CD4-positive, alpha-beta T cell treated with Interferon gamma for 1 hour (primary cell): ENCODE data around the gene PLSCR1.
"Not testable (repeated sequence)": the region's sequence is repeated elsewhere in the genome, so short reads cannot be mapped to it uniquely, and the experiment has no call there.

Experiments used
- DNase-seq: peaks from one replicate; pipeline ENCODE4 v3.0.0-alpha.2; 2020

PLSCR1 gene

DNA sequence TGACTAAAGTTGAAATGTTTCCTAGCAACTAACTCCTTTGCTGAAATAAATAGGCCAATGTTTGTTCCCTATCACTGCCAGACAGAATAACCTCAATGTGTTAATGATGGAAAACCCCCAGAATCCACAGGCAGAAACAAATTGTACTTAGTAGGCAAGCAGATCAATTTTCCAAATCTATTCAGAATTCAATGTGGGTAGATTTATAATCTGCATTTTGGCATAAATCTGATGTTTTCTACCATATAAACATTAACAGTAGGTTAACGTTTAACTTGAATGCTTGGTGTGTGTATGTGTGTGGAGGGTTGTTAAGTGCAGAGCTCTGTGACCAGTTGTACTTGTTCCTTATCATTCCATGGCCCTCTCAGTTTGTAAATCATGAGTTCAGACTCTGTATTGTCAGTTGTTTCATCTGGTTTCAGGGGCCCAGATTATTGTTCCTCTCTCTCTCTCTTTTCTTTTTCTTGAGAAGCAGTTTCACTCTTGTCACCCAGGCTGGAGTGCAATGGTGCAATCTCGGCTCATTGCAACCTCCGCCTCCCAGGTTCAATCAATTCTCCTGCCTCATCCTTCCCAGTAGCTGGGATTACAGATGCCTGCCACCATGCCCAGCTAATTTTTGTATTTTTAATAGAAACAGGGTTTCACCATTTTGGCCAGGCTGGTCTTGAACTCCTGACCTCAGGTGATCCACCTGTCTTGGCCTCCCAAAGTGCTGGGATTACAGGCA lies 32.8 kb downstream of the PLSCR1 start:
- no peak for DNase-seq

DNA sequence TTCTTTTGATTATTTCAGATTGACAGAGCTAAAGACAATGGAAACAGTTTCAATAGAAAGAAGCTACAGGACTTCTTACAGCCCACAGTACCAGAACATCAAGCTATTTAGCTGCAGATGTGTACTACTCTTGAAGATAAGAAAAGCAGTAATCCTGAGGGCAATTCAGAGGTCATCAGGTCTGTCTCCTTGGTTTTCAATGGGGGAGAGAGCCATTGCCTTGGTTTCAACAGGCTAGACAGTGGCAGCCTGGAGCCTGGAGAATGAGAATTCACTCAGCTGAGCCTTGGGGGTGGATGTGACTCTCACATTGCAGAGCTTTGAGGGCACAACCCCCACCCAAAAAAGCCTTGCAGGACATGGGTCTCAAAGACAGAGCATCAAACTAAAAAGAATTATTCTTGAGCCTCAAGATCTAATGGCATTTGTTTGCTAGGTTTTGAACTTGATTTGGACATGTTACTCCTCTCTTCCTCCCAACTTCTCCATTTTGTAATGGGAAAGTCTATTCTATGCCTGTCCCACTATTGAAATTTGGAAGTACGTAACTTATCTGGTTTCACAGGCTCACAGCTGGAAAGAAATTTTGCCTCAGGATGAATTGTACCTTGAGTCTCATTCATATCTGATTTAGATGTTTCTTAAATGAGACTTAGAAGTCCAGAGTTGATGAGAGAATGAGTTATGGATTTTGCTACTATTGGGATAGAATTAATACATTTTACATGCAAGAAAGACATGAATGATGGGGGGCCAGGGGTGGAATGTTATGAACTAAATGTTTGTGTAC lies 36.9 kb downstream of the PLSCR1 start:
- no peak for DNase-seq

DNA sequence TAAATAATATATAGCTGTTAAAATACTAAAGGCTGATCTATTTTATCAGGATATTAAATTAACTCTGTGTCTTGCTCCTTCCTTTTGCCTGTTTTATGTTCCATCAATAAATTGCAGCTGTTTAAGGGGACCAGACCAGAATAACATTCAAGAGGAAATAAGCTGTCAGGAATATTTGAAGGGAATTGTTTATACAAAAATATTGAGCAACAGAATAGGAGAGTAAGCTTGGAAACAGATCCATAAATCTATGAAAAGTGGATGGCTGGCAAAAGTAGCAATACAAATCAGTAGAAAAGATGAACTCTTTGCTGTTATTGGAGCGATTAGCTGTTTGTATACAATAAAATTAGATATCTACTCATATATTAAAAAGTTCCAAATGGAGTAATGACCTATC lies 38.9 kb downstream of the PLSCR1 start:
- no peak for DNase-seq

DNA sequence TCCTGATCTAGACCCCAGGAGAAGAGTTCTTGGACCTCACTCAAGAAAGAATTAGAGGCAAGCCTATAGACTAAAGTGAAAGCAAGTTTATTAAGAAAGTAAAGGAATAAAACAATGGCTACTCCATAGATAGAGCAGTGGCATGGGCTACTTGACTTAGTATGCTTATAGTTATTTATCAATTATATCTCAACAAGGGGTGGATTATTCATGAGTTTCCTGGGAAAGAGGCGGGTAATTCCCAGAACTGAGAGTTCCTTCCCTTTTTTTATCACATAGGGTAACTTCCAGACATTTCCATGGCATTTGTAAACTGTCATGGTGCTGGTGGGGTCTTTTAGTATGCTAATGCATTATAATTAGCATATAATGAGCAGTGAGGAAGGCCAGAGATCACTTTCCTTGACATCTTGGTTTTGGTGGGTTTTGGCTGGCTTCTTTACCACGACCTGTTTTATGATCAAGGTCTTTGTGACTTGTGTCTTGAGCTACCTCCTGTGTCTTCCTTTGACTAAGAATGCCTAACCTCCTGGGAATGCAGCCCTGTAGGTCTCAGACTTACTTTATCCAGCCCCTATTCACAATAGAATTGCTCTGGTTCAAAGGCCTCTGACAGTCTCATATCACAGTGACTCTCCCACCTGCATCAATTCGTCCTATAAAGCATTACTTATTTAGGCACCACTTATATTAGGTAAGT lies 39.8 kb downstream of the PLSCR1 start:
- DNase-seq: no peak

DNA sequence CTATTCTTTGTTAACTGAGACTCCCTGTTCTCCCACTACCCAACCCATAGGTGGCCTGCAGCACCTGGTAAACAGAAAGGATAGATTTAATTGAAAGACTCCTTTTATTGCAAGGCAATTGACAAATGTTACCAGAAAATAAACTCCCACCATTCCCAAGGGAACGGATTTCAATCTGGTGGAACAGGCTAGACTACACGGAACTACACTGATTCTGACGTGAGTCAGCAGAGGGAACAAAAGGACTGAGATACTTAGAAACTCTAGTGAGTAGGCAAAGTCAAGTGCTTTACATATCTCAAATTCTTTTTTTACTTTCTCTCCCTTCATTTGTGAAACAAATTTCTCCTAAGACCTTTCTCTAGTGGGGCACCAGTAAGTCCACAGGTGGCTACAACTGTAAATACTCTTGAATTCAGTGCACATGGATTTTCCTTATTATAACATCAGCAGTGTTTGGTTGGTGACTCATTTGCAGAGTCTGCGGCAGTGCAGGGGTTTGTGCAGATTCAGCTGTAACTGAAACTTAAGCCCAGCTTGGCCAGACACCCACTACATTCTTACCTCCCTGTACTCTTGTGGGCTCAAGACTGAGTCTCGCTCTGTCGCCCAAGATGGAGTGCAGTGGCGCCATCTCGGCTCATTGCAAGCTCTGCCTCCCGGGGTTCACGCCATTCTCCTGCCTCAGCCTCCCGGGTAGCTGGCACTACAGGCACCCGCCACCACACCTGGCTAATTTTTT lies 40.8 kb downstream of the PLSCR1 start:
- no peak for DNase-seq

DNA sequence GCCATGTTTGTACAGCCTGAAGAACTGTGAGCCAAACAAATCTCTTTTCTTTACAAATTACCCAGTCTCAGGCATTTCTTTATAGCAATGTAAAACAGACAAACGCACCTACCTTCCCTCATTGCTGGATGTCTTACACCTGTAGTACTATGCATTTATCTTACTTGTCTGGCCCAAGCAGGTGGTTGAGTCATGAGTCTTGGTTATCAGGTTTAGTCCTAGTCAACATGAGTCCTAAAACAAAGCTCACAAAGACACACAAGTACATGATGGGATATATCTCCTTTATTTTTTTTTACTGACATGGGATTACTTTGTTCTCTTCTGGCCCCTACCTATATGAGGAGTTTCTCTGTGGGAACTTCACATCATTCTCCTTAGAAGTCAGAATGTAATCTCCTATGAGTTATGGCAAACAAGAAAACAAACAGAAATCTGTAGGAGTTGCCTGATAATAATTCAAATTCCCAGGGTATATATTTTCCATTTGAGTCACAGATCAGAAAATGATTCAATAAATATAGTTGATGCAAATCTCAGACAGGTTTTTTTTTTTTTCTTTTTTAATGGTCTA lies 41.4 kb downstream of the PLSCR1 start:
- no peak for DNase-seq

DNA sequence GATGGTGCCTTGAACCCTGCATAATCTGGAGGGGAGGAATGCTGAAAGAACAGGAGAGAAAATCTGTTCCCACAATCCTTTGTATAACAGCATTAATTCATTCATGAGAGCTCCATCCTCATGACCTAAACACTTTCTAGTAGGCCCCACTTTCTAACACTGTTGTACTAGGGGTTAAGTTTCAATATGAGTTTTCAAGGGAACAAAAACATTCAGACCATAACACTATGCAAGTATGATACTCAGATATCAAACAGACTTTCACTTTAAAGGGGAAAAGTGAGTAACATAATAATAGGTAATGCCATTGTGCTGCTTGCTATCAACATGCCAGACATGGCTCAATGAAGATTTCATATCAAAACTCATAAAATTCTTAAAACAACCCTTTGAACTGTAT lies 42.7 kb downstream of the PLSCR1 start:
- no peak for DNase-seq

DNA sequence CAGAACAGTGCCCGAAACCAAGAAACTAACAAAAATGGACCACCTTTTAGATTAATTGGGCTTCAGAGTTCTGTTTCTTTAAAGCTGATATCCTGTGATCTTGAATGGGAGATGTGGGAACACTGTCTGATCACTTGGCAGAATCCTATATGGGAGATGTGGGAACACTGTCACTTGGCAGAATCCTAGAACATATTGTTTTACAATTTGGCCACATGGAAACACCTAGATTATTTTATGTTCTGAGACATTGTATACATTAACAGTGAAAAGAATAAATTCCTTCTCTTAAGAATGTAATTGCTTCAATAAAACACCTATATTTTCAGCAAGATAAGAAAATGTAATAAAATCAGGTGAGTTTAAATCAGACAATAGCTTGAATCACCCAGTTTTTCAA lies 44.7 kb downstream of the PLSCR1 start:
- no peak for DNase-seq

DNA sequence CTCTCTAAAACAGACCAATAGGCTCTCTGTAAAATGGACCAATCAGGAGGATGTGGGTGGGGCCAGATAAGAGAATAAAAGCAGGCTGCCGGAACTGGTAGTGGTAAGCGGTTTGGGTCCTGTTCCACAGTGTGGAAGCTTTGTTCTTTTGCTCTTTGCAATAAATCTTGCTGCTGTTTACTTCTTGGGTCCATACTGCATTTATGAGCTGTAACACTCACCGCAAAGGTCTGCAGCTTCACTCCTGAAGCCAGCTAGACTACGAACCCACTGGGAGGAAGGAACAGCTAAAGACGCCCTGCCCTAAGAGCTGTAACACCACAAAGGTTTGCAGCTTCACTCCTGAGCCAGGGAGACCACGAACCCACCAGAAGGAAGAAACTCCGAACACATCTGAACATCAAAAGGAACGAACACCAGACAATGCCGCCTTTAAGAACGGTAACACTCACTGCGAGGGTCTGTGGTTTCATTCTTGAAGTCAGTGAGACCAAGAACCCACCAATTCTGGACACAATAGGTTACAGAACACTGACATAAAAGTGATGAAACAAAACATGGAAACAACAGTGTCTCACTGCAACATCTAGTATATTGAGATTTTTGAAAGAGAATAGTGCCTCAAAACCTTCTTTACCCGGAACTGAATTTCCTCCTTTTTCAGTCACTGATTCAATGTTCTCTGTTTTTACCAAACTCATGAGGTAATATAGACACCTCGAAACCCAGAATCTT lies 46.2 kb downstream of the PLSCR1 start:
- peak; percentile 40 for DNase-seq

DNA sequence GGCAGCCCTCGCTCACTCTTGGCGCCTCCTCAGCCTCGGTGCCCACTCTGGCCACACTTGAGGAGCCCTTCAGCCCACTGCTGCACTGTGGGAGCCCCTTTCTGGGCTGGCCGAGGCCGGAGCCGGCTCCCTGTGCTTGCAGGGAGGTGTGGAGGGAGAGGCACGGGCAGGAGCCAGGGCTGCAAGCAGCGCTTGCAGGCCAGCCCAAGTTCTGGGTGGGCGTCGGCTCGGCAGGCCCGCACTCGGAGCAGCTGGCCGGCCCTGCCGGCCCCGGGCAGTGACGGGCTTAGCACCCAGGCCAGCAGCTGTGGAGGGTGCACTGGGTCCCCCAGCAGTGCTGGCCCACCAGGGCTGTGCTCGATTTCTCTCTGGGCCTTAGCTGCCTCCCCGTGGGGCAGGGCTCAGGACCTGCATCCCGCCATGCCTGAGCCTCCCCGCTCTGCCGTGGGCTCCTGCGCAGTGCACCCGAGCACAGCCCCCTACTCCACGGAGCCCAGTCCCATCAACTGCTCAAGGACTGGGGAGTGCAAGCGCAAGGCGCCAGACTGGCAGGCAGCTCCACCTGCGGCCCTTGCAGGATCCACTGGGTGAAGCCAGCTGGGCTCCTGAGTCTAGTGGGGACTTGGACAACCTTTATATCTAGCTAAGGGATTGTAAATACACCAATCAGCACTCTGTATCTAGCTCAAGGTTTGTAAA lies 47.1 kb downstream of the PLSCR1 start:
- DNase-seq: not testable (repeated sequence)

DNA sequence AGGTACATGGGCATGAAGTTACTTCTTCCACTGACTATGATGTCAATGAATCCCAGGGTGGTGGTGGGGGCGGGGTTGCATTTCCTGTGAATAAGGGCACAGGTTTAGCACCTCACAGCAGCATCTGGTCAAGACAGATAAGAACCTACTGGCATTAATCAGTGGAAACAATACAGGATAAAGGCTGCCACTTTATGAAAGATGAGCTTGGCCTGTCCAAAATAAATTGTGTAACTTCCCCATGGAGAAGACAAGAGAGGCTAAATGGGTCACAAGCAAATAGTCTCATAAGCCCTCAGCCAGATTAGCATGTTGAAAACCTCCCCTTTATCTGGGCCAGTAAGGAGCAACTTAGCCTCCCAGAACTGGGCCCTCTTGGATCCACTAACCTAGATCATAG lies 47.7 kb downstream of the PLSCR1 start:
- no peak for DNase-seq

DNA sequence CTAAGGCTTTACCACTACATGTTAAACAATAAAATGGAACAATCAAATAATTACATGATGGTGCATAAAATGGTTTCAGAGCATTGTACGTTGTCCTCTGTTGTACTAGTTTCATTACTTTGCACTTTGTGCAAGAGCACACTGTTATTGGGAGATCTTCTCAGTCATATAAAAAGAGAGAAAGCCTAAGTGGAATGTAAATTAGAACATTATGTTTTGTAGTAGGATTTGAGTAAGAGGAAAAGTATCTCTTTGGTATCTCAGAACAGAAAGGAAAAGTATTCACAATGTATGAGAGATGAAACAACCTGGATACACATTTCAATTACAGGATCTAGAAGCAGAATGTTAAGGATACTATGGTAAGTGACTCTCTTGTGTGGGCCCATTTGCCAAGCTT lies 48.2 kb downstream of the PLSCR1 start:
- no peak for DNase-seq

DNA sequence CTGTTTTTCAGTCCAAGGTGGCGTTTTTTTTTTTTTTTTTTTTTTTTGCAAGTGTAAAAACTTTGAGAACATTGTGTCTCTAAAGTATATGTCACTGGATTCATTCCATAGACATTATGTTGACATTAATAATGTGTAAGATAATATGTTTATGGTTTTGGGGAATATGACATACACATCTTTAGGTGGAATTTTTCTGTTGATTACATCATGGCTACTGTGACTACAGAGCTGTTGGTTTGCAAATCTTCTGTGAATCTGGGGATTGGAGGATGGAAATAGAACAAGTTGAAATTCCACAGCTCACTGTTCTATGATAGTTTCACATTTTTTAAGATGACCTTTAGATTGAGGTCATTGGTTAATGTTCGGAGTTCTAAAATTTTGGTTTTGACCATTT lies 50.6 kb downstream of the PLSCR1 start:
- no peak for DNase-seq

DNA sequence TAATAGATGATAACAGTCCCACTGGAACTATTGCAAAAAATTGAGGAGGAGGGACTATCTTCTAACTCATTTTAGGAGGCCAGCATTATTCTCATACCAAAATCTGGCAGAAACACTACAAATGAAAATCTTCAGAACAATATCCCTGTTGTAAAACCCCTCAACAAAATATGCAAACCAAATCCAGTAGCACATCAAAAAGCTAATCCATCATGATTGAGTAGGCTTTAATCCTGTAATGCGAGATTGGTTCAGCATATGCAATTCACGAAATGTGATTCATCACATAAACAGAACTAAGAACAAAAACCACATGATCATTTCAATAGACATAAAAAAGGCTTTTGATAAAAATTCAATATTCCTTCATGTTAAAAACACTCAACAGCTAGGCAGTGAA lies 51.2 kb downstream of the PLSCR1 start:
- DNase-seq: no peak

DNA sequence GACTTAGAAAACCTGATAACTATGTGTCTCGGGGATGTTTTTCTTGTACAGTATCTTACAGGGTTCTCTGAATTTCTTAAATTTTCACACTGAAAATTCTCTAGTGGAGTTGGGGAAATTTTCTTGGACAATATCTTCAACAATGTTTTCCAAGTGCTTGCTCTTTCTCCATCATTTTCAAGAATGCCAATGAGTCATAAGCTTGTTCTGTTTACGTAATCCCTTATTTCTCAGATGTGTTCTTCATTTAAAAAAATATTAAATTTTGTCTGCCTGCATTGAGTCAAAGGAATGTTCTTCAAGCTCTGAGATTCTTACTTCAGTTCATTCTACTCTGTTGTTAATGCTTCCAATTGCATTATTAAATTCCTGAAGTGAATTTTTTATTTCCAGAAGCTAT lies 53.1 kb downstream of the PLSCR1 start:
- no peak for DNase-seq

DNA sequence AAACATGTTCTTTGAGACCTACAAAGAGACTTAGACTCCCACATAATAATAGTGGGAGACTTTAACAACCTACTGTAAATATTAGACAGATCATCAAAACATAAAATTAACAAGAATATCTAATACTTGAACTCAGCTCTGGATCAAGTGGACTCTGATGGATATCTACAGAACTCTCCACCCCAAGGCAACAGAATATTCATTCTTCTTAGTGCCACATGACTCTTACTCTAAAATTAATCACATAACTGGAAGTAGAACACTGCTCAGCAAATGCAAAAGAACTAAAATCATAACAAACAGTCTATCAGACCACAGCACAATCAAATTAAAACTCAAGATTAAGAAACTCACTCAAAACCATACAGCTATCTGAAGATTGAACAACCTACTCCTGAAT lies 59.1 kb downstream of the PLSCR1 start:
- DNase-seq: no peak

DNA sequence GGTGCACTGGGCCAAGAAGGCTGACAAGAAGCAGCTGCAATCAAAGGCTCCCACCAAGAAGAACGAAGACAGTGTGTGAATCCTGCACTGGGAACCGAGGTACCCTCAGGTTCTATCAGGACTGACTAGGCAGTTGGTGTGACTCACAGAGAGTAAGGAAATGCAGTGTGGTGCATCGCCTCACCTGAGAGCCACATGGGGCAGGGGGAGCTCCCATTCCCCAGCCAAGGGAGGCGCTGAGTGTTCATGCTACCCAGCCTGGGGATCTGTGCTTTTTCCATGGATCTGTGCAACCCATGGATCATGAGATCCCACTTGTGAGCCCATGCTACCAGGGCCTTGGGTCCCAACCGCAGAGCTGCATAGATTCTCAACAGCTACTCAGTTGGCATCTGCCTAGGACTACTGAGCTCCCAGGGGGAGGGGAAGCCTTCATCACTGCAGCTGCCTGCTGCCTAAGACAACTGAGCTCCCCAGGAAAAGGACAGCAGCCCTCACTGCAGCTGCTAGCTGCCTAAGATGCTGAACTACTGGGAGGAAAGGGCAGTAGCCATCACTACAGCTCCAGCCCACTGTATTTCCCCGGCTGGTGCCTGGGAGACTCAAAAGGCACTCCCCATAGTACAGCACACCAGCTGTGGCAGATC lies 68.2 kb downstream of the PLSCR1 start:
- no peak for DNase-seq

DNA sequence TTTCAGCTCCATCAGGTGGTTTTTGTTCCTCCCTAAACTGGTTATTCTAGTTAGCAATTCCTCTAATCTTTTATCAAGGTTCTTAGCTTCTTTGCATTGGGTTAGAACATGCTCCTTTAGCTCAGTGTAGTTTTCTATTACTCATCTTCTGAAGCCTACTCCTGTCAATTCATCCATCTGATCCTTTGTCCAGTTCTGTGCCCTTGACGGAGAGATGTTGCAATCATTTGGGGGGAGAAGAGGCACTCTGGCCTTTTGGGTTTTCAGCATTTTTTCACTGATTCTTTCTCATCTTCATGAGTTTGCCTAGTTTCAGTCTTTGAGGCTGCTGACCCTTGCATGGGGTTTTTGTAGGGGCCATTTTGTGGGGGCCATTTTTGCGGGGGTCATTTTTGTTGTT lies 69.4 kb downstream of the PLSCR1 start:
- not testable (repeated sequence) for DNase-seq

DNA sequence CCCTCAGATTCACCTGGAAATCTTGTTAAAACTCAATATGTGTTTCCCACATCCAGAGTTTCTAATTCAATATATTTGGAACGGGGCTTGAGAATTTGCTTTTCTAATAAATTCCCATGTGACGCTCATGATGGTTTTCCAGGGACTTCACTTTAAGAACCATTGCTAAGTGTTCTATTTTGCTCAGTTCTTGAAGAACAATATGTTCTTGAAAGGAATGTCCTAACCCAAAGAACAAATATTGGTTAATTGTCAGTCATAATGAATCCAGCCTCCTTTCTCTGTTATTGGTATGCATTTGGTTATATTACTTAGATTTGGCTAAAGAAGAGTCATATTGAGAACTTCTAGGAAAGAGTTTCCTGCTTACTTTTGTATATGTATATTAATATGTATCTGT lies 70.7 kb downstream of the PLSCR1 start:
- DNase-seq: no peak

DNA sequence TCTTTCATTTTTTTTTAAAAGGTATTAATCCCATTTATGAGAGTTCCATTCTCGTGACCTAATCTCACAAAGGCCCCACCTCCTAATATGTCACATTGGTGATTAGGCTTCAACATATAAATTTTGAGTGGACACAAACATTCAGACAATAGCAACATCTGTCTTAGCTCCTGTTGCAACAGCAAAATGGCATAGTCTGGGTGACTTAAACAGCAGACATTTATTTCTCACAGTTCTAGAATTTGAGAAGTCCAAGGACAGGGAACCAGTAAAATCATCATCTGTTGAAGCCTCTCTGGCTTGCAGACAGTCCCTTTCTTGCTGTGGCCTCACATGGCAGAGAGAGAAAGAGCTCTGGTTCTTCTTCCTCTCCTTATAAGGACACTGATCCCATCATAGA lies 71.8 kb downstream of the PLSCR1 start:
- DNase-seq: no peak

DNA sequence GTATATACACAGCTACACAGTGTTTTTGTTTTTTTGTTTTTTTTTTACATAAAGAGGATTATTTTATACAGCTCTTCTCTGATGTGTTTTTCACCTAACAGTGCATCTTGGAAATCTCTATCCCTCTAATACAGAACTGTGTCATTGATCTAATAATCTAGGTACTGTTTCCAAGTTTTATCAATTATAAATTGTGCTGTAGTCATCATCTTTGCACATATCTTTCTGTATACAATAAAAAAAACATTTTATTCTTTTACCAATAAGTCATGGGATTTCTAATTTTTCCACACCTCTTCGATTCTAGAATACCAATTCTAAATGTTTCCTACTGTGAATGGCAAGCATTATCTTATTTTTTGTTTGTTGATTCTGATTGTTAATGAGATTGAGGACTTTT lies 73.4 kb downstream of the PLSCR1 start:
- DNase-seq: no peak
